Anterior cingulate cortex (tissue), 58 donors: ENCODE results near the gene ADARB2.

Experiments
- DNase-seq, 58 donors: peaks; one replicate each; lab custom pipeline; 2025; lab: John Stamatoyannopoulos, UW

The ADARB2 gene

DNA sequence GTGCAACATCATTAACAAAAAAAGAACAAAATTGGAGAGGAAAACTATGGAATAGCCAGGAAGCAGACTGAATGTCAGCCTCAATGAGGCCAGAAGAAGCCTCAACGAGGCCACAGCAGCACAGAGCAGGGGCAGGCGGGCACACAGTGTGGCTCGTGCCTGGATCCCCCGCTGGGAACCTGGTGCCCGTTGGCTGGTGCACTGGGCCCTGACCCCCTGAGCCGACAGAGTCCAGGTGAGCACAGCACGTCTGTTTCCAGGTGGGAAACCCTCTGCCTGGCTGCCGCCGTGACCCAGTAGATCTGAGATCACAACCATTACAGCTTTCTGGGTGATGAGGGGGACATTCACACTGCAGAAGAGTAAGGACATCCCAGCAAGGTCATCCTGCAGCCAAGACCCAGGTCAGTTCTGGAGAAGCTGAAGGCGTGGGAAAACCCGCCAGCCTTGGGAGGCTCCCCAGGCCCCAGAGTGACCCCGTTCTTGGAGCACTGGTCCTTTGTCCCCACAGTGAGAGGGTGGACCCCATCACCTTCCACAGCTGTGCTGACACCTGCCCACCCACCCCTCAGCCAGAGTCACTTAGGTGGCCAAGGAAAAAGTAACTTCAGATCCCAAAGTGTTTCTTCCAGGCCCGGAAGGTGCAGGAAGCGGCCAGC is 222.1 kb downstream of the ADARB2 start:
- DNase-seq = no peak

DNA sequence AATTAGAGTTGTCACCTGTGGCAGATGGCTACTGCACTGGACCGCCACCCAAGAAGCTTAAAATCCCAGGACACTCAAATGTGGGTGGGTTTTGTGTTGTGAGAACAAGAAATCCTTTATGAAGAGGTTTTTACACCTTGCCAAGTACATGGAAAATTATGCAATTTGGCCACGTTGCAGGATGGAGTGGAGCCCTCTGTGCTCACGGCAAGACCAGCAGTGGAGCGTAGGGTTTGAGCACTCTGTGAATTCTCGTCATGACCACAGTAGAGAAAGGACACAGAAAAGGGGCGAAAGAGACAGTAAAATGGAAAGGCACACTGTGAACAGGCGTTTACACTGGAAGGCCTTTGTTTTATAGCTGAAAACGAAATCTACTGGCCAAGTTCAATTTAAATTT is 222.6 kb downstream of the ADARB2 start:
- DNase-seq = peak in 1 of 58 donors; percentile 4

DNA sequence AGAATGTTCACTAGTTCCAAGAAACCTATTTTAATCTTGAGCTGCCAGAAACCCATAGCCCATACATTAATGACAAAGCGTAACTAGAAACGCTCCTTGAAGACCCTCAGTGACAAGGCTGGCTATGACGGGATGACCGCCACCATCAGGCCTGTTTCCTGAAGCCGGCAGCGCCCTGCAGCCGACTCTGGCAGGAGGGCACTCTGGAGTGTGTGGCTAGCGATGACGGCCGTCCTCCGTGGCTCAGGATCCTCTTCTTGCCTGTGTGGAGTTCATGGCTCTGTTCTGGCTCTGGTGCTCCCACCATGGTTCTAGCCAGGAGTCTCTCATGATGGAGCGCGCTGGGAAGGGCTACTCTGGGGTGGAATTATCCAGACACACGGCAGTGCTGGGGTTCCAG is 224.1 kb downstream of the ADARB2 start:
- no peak for DNase-seq

DNA sequence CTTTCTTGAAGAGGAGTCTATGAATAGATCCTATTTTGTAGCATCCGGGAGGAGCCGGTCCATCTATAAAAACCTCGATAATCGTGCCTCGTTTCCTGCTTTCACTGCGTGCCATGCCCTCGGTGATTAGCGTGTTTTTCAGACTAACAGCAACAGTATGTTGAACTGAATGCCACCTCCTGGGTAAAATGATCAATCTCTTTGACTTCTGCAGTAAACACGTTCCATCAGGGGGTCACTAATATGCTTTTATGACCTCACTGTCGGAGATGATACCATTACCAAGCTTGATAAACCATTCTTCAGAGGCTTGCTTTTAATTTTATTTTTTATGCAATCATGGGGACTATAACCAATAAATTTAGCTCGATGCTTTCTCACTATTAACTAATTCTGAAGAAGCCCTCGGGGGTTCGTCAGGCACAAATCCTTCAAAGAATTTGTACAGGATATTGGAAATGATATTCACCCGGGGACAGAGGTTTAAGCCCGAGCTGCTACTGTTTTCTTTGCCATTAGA is 228.3 kb downstream of the ADARB2 start:
- DNase-seq = no peak

DNA sequence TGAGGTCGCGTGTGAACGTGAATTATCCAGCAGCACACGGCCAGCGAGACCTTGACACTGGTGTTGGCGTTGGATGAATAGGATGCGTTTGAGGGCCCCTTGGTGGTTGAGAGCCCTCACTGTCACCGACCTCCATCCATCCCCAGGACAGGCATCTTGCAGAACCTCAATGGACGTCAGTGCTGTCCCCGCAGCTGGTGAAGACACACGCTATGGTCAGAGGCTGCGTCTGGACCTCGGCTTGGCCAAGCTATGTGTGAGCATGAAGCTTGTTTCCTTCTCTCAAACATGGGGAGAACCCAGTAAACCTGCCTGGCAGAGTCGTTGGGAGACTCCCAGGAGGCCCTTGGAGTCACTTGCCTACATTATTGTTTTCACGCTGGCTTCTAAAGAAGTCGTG is 229.2 kb downstream of the ADARB2 start:
- DNase-seq = no peak

DNA sequence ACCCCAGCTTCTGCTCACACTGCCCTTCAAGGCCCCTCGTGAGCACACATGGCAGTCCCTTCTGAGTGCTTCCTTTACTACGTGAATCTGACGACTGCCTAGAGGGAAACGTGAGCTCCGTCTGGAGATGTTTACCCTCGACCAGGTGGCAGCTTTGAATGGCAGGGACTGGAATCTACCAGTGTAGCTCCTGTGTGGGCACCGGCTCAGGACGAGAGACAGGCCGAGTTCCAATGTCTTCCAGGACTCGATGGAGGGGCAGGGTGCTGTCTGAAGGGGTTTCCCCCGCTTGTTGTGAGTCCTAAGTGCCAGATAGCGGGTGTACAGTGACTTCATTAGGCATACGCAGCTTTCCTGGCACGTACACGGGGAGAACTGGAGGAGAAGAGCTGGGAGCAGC is 229.9 kb downstream of the ADARB2 start:
- no peak for DNase-seq

DNA sequence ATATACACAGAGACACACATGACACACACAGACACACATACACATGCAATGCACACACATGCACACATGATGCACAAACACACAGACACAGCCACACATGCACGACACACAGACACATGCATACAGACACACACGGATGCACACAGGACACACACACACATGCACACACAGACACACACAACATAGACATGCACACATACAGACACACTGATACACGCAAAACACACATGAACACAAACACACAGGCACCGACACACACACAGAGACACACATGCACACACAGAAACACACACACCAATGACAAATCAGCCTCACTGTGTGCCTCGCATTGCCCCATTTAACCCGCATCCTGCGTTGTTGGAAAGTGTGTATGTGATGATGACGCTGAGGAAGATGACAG is 232.4 kb downstream of the ADARB2 start:
- DNase-seq = no peak

DNA sequence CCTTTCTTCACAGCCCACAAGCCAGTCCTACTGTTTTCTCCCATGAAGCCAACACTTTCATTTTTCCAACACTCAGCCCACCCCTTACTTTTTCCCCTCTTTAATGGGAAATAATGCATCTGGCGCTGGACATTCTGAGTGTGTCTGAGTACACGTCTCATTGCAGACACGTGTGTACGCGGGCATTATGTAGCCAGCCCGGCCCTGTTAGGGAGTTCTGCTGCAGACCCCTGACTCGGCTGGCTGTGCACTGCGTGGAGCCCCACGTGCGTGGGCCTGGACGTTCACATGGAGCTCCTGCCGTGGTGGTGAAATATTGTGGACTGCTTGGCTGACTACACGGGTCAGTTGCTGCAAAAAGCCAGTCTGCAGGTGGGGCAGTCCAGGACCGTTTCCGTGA is 233.0 kb downstream of the ADARB2 start:
- DNase-seq = no peak

DNA sequence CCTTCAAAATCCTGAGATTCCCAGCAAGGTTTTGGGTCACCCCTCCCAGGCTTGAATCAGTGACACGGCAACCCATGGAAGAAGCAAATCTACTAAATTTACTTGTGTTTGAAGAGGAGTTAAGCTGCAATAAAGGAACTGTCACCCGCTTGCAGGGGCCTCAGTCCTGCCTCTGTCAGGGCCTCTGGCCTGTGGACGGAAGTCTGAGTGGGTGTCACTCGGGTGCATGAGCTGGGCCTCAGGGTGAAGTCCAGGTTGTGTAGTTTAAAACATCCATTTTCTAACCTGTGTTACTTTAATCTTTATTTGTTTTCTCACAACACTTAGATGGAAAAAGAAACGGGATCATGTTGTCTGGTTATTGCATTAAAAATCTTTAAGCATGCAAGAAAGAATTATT is 234.9 kb downstream of the ADARB2 start:
- no peak for DNase-seq

DNA sequence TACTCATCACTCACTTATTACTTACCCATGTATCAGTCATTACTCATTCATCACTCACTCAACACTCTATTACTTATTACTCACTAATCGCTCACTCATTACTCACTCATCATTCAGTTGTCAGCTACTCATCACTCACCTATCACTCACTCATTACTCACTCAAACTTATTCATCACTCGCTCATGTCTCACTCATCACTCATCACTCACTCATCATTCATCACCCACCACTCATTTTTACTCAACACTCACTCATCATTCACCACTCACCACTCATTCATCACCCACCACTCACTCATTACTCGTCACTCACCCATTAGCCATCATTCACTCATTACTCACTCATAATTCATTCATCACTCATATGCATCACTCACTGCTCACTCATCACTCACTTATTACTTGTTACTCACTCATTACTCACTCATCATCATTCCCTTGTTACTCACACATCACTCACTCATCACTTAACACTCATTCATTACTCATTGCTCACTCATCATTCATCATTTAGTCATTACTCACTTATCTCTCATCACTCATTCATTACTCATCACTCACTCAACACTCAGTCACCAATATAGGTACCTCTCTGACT is 237.9 kb downstream of the ADARB2 start:
- DNase-seq = no peak

DNA sequence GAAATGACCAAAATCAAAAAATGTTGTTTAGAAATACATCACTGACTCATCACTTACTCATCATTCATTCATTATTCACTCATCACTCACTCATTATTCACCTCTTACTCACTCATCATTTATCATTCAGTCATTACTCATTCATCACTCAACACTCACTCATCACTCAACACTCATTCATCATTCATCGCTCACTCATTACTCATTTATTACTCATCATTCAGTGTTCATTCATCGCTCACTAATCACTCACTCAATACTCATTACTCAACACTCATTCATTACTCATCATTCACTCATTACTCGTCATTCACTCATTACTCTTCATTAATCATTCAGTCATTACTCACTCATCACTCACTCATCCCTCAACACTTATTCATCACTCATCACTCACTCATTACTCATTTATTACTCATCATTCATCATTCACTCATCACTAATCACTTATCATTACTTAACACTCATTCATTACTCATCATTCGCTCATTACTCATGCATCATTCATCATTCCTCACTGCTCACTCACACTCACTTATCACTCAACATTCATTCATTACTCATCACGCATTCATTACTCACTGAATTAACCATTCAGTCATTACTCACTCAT is 238.5 kb downstream of the ADARB2 start:
- no peak for DNase-seq

DNA sequence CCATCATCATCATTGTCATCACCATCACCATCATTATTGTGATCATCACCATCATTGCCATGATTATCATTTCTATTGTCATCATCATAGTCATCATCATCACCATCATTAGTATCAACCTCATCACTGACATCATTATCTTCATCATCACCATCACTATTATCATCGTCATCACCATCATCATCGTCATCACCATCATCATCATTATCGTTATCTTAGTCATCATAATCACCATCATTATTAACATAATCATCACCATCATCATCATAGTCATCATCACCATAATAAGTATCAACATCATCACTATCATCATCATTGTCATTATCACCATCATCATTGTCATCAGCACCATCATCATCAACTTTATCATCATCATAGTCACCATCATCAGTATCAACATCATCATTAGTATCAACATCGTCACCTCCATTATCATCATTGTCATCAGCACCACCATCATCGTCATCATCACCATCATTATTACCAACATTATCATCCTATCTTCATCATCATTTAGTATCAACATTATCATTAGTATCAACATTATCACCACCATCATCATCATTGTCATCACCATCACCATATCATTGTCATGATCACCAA is 241.3 kb downstream of the ADARB2 start:
- DNase-seq = no peak

DNA sequence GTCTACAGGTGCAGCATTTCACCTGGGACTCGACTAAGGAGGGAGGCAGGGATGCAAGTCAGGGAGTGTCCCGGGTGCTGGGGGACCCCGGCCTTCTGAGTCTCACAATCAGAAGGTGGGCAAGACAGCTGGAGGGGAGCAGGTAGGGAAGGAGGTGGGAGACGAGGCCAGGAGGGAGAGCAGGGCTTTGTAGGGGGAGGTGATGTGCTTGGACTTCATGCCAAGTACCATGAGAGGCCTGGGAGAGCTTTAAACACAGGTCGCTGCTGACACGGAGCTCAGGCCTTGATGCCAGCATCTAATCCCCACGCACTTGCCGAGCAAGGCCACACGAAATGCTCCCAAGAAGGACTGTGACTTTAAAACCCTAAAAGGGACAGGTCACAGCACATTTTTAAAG is 244.7 kb downstream of the ADARB2 start:
- DNase-seq = no peak

DNA sequence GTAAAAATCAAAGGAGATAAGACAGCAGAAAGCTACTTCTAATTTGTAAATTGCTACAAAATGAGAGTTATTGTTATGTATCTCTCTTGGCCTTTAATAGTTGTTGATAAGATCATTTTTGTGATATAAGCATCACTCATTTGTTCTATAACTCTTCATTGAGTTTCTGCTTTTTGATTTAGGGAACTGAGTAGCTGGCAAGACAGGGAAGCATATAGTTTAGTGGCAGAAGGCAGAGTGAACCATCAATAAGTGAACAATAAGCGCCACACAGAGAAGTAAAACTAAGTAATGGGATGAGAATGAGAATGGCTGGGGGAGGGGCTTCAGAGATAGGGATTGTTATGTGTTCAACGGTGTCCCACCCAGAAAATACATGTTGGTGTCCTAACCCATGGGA is 245.4 kb downstream of the ADARB2 start:
- DNase-seq = no peak

DNA sequence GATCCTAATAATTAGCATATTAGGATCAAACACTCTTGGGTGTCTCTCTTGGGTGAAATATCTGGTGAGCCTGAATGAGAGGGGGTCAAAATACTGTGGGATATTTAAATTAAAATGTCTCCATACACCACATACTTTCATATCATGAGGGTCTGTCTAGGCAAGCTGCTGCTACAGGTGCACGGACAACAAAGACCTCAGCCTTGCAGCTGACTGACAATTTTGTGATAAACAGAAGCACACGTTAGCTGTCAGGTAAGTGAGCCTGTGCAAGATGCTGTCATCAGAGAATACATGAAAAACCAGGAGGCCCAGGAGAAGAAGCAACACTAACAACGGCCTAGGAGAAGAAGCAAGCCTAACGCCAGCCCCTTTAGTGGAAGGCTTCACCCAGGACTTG is 247.5 kb downstream of the ADARB2 start:
- DNase-seq = no peak

DNA sequence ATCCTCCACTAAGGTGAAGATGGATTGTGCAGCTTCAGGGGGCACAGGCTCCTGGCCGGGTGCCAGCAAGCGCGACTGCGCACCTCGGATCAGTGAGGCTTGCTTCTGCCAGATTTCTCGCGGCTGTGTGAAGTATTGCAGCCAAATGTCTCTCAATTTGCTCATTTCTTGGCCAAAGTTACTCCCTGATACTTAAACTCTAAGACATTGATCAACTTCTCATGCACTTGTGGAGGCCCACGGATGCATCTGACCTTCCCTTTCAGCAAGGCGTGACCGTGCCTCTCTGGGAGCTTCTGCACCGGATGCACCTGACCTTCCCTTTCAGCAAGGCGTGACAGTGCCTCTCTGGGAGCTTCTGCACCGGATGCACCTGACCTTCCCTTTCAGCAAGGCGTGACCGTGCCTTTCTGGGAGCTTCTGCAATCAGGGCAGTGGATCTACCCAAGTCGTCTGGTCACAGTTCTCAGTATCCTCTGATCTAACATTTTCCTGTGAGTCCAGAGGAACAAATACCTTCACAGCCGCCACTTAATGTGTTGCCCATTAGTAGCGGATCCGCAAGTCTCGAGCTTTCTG is 248.3 kb downstream of the ADARB2 start:
- DNase-seq = no peak

DNA sequence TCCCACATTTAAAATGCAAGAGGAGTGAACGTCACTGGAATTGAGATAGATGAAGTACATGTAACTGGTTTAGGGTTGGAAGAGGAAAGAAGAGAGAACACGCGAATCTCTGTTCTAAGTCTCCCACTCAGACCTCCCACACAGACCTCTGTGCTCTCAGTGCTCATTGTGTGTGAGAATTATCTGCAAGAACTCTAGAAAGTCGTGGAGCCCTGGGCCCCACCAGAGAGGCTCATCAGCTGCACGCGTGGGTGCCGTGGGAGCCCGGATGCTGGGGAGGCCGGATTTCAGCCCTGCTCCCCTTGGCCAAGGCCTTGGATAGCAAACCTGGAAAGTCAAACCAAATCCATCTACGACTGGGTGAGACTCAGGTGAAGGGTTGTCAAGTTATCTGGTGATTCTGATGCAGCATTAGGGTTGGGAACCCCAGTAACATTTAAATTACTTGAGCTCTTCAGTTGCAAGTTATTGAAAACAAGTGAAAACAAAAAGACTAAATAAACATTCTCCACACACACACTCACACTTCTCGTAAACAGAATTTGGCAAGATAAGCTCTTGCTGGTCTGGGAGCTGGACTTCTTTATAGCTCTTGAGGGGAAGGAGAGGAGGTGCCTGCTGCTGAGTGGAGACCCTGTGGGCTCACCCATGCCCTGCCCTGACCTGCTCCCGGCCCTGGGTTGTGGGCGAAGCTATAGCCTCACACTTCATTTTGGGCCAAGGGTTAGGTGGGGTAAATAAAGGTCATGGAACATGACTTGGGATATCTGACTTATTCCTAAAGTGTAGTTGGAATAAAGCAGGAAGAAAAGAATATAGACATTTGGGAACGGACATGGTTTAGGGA is 250.3 kb downstream of the ADARB2 start:
- DNase-seq = peak in 1 of 58 donors; percentile 27

DNA sequence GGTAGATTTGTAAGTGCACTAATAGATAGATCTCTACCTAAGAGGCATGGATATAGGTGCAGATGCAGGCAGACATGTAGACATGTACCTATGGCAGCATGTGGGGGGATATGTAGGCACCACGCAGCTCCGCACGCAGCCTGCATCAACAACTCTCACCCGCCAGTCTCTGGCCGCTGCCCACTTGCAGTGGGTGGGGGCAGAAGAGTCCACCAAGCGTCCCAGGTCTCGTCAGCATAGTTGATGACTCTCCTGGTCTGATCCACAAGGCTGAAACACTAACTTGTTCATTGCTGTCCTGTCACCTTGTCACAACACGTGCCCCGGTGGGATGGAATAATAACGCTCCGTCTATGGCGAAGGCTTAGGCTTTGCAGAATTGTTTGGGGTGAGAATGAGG is 252.0 kb downstream of the ADARB2 start:
- no peak for DNase-seq

DNA sequence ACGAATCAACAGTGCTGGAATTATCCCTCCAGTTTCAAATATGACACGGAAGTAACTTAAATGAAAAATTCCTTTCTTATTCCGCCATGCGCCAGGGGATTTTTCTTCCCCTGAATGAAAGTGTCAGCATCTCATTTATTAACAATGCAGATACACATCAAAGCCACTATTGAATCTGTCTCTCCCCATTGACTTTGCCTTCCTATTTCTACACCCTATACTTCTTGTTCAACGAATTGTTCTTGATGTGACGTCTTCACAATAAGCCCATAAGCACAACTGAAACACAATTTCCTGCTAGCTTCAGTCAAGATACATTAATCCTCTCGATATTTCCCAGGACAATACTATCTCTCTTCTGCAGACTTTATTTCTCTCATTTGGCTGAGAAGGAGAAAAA is 253.5 kb downstream of the ADARB2 start:
- DNase-seq = no peak

DNA sequence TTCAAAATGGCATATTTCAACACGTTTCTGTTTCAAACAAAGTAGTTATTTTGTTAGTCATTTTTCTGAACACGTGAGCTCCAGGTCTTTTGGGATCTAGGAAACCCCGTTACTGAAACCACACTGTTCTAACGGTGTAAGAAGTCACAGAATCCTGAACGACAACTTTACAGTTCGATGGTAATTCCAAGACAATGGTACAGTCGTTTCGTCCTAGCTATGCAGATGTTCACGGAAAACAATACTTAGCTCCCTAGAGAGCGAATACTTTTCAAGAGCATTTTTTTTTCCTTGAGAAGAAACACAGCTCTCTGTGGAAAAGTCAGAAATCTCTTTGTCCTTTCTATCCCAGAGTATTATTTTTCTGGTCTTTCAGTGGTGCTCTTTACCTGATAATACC is 254.1 kb downstream of the ADARB2 start:
- no peak for DNase-seq
